ENCODE results near the gene VIPR2.

Gene VIPR2

GRCh38 chr7:159157714-159158113 is 13.0 kb upstream of the VIPR2 start:
- DNase-seq (ENCODE audit: low read depth in 2 of 2), result no peak

GRCh38 chr7:159156436-159157245 is 12.0 kb upstream of the VIPR2 start:
- DNase-seq (ENCODE audit: low read depth in 2 of 2), result no peak

- DNase-seq (ENCODE audit: low read depth in 2 of 2), result no peak
Observed at GRCh38 chr7:159155410-159155809, 10.7 kb upstream of the VIPR2 start.

- no peak for DNase-seq (ENCODE audit: low read depth in 2 of 2)
Observed at GRCh38 chr7:159154243-159154642, 9.6 kb upstream of the VIPR2 start.

- no peak for DNase-seq (ENCODE audit: low read depth in 2 of 2)
Observed at GRCh38 chr7:159153511-159153910, 8.8 kb upstream of the VIPR2 start.

- no peak for DNase-seq (ENCODE audit: low read depth in 2 of 2)
Observed at GRCh38 chr7:159152816-159153215, 8.1 kb upstream of the VIPR2 start.

- no peak for DNase-seq (ENCODE audit: low read depth in 2 of 2)
Observed at GRCh38 chr7:159151231-159151630, 6.6 kb upstream of the VIPR2 start.

GRCh38 chr7:159149488-159149887 is 4.8 kb upstream of the VIPR2 start:
- no peak for DNase-seq (ENCODE audit: low read depth in 2 of 2)

- no peak for DNase-seq (ENCODE audit: low read depth in 2 of 2)
Observed at GRCh38 chr7:159148430-159149395, 4.0 kb upstream of the VIPR2 start.

GRCh38 chr7:159147687-159148086 is 3.0 kb upstream of the VIPR2 start:
- DNase-seq (ENCODE audit: low read depth in 2 of 2), result no peak

- no peak for DNase-seq (ENCODE audit: low read depth in 2 of 2)
Observed at GRCh38 chr7:159147246-159147645, 2.6 kb upstream of the VIPR2 start.

- DNase-seq (ENCODE audit: low read depth in 2 of 2), result no peak
Observed at GRCh38 chr7:159146084-159146858, 1.6 kb upstream of the VIPR2 start.

GRCh38 chr7:159145490-159145855 is 806 bp upstream of the VIPR2 start:
- DNase-seq (ENCODE audit: low read depth in 2 of 2), result no peak

GRCh38 chr7:159143780-159144757 is 598 bp downstream of the VIPR2 start:
- no peak for DNase-seq (ENCODE audit: low read depth in 2 of 2)

GRCh38 chr7:159142730-159143129 is 1.9 kb downstream of the VIPR2 start:
- DNase-seq (ENCODE audit: low read depth in 2 of 2), result no peak

- no peak for DNase-seq (ENCODE audit: low read depth in 2 of 2)
Observed at GRCh38 chr7:159142199-159142598, 2.5 kb downstream of the VIPR2 start.

- no peak for DNase-seq (ENCODE audit: low read depth in 2 of 2)
Observed at GRCh38 chr7:159141660-159142059, 3.0 kb downstream of the VIPR2 start.

- DNase-seq (ENCODE audit: low read depth in 2 of 2), result no peak
Observed at GRCh38 chr7:159141167-159141566, 3.5 kb downstream of the VIPR2 start.

- no peak for DNase-seq (ENCODE audit: low read depth in 2 of 2)
Observed at GRCh38 chr7:159140170-159140910, 4.3 kb downstream of the VIPR2 start.

- no peak for DNase-seq (ENCODE audit: low read depth in 2 of 2)
Observed at GRCh38 chr7:159139639-159140038, 5.0 kb downstream of the VIPR2 start.

Measured in fibroblast of skin of left quadriceps (primary cell).